GM19025 (cell line): Measurements from ENCODE around the gene KLK2.

Experiments used
- ATAC-seq: cut with Tn5 transposase; IDR thresholded peaks from one replicate; pipeline ENCODE4 v1.9.1; 2021; ENCODE audit warnings: mild to moderate bottlenecking, low read depth, moderate library complexity; ENCODE audit not compliant: unreplicated experiment

The KLK2 gene

GRCh38 chr19:50873056-50873455 lies at the start of gene KLK2:
Gene KLK2 (plus strand): TSS chr19:50873439. CDS start chr19:50873474, 35 bp downstream.
- ATAC-seq = no peak

- ATAC-seq = no peak
These were observed 46.6 kb upstream of the KLK2 start for GRCh38 chr19:50826492-50827240.

- no peak for ATAC-seq
These were observed 45.8 kb upstream of the KLK2 start for GRCh38 chr19:50827476-50827875.

GRCh38 chr19:50829801-50830200 lies 43.4 kb upstream of the KLK2 start:
- no peak for ATAC-seq

GRCh38 chr19:50830266-50831025 lies 42.8 kb upstream of the KLK2 start:
- ATAC-seq = no peak

GRCh38 chr19:50831026-50831396 lies 42.2 kb upstream of the KLK2 start:
- no peak for ATAC-seq

GRCh38 chr19:50832666-50833065 lies 40.6 kb upstream of the KLK2 start:
- no peak for ATAC-seq

GRCh38 chr19:50833117-50833801 lies 40.0 kb upstream of the KLK2 start, which contains the start of gene KLK15:
Gene KLK15 (minus strand): TSS chr19:50833574. CDS start chr19:50831492, 2,082 bp downstream.
- no peak for ATAC-seq

- no peak for ATAC-seq
These were observed 39.5 kb upstream of the KLK2 start for GRCh38 chr19:50833802-50834167.

- no peak for ATAC-seq
These were observed 38.0 kb upstream of the KLK2 start for GRCh38 chr19:50835103-50835784.

- peak; percentile 73 for ATAC-seq
These were observed 37.3 kb upstream of the KLK2 start for GRCh38 chr19:50835785-50836542.

- no peak for ATAC-seq
These were observed 36.6 kb upstream of the KLK2 start for GRCh38 chr19:50836543-50837195.

GRCh38 chr19:50837300-50837699 lies 35.9 kb upstream of the KLK2 start:
- ATAC-seq = no peak

GRCh38 chr19:50838239-50838638 lies 35.0 kb upstream of the KLK2 start:
- no peak for ATAC-seq

- no peak for ATAC-seq
These were observed 33.3 kb upstream of the KLK2 start for GRCh38 chr19:50839712-50840655.

GRCh38 chr19:50842130-50842529 lies 31.1 kb upstream of the KLK2 start:
- no peak for ATAC-seq

GRCh38 chr19:50843205-50843604 lies 30.0 kb upstream of the KLK2 start:
- ATAC-seq = no peak

GRCh38 chr19:50843701-50844221 lies 29.5 kb upstream of the KLK2 start:
- ATAC-seq = no peak
